ENCODE data around the gene PCDH1.

PCDH1 gene

DNA sequence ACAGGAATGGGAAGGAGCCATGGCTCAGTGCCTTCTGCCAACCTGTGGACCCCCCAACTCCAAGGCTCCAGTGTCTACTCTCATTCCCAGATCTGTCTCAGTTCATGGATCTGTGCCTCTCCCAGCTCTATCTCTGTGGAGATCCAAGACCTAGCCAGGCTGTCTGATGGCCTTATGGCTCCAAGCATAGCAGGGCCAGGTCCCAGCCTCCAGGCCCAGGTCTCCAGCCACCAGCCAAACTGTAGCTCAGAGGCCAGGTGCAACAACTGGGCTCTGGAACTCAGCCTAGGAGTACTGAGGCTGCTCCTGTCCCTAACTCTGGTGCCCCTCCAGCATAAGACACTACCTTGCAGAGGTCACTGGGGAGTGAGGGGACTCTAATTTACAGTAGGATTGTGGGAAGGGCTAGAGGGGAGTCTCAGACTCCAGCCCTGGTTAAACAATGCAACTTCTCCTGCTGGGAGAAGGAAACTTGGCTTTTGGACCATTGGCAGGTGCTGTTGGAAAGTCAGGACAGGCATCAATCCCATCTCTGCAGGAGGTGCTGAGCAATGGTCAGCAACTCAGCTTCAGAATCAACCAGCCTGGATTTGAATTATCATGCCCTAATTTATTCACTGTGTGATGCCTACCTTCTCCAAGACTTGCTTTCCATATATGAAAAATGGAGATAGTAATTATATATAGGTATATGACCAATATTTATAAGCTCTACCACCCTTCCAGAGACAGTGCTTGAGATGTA is 63.0 kb downstream of the PCDH1 start:
- no peak for TF ChIP-seq ZFX (IDR thresholded peaks at IDR 0.05)
- TF ChIP-seq, protein P1, sequence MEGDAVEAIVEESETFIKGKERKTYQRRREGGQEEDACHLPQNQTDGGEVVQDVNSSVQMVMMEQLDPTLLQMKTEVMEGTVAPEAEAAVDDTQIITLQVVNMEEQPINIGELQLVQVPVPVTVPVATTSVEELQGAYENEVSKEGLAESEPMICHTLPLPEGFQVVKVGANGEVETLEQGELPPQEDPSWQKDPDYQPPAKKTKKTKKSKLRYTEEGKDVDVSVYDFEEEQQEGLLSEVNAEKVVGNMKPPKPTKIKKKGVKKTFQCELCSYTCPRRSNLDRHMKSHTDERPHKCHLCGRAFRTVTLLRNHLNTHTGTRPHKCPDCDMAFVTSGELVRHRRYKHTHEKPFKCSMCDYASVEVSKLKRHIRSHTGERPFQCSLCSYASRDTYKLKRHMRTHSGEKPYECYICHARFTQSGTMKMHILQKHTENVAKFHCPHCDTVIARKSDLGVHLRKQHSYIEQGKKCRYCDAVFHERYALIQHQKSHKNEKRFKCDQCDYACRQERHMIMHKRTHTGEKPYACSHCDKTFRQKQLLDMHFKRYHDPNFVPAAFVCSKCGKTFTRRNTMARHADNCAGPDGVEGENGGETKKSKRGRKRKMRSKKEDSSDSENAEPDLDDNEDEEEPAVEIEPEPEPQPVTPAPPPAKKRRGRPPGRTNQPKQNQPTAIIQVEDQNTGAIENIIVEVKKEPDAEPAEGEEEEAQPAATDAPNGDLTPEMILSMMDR (conservative IDR thresholded peaks at IDR 0.05), result no peak
- H3K27ac ChIP-seq, result no peak overlapping the region

DNA sequence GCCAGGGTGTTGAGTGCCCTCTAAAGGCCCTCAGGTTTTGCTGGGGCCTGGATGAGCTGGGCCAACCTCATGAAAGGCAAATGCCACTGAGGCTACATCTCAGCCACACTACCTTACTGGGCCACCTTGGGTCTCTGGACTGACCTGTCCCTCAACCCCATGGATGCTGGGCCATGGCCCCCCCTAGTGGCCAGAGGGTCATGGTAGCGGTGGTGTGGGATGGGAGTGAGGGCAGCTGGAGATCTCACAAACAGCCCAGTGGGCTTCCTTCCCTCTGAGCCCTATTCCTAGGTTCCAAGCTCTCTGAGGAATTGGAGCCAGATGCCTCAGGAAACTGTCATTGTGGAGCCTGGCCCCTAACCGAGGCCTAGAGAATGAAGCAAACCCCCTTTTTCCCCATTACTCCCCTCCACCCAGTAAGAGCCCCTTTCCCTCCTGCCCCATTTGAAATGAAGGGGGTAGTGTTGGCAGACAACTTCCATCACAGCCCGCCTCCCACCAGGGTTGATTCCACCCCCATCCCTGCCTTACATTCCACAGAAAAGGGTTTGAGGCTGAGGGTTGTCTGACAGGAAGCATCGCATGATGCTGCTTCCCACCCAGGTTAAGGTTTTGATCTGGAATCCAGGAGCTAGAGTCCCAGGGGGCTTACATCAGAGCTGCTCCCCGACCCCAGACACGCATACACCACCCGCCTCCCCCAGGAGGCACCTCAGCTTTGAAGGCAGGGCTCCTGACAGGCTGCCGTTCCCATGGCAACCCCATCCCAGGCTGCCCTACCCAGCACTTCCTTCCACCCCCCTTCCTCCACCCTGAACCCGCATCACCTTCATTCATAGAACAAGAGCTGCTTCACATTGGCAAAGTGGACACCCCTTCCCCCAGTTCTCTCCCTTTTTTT is 63.9 kb downstream of the PCDH1 start:
- no peak overlapping the region for H3K27ac ChIP-seq
- TF ChIP-seq, protein P1 (conservative IDR thresholded peaks at IDR 0.05), result peak; percentile 74
- no peak for TF ChIP-seq ZFX (IDR thresholded peaks at IDR 0.05)

DNA sequence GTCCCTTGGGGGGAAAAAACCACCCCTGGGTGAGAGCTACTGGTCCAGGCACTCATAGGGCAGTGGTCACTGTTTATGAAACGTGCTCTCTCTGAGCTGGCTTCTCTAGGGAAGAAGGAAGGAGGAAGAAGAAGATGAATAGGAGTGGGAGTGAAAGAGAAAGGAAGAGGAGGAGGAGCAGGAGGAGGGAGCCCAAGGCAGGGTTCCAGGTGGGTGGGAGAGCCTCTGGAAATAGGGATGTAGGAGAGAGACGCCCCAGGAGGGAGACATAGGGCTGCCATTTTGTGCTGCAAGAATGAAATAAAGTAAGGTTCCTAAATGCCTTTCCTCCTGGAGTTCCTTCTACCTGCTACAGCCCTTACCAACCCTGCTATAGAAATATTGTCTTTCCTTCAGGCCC is 65.7 kb downstream of the PCDH1 start:
- no peak overlapping the region for H3K27ac ChIP-seq
- no peak for TF ChIP-seq ZFX (IDR thresholded peaks at IDR 0.05)
- TF ChIP-seq, protein P1 (conservative IDR thresholded peaks at IDR 0.05), result no peak

DNA sequence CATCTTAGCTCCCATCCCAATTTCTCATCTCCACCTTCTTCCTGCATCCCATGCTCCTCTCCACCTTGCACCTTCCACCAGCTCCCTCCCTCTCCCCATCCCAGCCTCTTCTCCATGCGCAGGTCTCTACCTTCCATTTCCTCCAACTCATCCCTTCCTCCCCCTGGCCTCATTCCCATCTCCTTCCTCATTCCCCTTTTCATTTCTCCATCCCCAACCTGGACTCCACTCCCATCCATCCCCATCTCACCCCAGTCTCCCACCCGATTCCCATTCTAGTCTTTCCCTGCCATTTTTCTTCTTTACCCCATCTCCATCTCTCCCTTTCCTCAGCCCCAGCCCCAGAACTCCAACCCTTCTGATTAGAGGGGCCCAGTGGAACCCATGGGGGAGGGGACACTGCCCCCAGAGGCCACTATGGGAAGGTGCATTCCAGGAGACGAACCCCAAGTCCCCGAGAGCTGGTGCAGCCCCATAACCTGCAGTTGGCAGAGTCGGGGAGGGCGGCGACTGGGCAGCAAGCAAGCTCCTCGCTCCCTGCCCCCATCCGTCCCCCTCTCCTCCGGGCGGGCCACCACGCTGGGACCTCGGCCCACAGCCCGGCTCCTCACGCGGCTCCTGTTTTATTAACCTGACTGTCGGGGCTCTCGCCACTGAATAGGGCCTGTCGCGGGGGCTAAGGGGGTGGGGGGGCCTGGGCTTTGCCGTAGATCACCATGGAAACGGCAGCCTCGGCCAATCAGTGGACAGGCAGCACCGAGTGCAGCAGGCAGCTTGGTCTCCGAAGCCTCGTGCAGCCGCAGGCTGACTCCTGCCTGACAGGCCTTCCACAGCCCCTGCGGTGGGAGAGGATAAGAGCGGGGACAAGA is 66.7 kb downstream of the PCDH1 start:
- TF ChIP-seq, protein P1 (conservative IDR thresholded peaks at IDR 0.05), result peak; percentile 76
- no peak for TF ChIP-seq ZFX (IDR thresholded peaks at IDR 0.05)
- H3K27ac ChIP-seq, result no peak overlapping the region

DNA sequence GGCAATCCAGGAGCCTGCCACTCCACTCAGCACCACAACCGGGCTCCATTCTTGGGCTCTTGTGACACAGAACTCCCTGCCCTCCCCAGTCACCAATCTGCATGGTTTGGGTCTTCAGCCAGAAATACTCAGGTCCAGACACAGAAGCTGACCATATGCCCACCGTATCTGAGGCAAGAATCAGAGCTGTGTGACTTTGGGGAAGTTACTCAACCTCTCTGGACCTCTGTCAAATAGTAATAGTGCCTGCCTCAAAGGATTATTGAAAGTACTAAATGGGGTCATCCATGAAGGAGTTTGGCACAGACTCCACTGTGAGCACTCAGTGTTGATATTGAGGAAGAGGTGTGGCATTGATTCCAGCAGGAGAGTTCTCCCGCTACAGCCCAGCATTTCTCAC is 67.5 kb downstream of the PCDH1 start:
- no peak overlapping the region for H3K27ac ChIP-seq
- no peak for TF ChIP-seq ZFX (IDR thresholded peaks at IDR 0.05)
- TF ChIP-seq, protein P1 (conservative IDR thresholded peaks at IDR 0.05), result no peak

DNA sequence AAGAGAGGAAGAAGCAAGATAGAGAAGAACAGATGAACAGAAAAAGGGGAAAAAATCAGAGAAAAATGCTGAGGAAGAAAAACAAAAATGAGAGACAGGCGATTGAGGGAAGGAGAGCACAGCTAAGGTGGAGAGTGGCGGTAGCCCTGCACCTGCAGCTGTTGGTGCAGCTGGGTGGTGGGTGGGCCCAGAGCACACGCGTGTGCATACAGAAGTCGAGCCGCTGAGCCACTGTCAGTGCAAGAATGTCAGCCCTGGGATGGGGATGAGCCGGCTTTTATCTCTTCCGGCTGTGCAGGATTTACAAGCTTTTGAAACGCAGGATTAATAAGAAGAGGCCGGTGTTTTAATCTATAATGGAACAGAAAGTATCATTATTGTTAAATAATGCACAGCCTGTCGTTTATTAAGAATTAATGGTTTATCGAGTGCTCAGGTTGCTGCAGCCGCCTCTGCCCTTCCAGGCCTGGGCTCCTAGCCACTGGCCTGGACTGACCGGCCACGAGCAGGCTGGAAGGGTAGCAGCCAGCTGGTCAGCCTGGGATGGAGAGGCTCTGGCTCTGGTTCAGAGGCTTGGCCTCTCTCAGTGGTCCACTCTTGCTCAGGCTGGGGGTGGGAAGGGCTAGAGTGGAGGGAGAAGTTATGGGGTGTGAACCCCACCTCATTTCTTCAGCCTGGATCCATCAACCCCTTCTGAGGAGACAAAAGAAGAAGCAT is 68.7 kb downstream of the PCDH1 start:
- no peak overlapping the region for H3K27ac ChIP-seq
- no peak for TF ChIP-seq ZFX (IDR thresholded peaks at IDR 0.05)
- TF ChIP-seq, protein P1 (conservative IDR thresholded peaks at IDR 0.05), result no peak

All from C4-2B (cell line).